Astrocyte (in vitro differentiated cells and primary cell): Measurements from ENCODE around the gene RBM23. TPM values are rescaled to one million over a fixed set of nuclear protein-coding genes. Genes with fewer than 3 reads are reported as not detected.

Experiments
- DNase-seq: peaks from one replicate; pipeline ENCODE4 v3.0.0-alpha.2; 2010; ENCODE audit warnings: low read depth
- FAIRE-seq: peaks from 2 replicates; lab custom pipeline; 2011; peaks lifted over from hg19 to GRCh38; lab: Jason Lieb, UNC
- H2AFZ ChIP-seq: 2 replicates; pipeline ENCODE4 v1.6.0; 2012; ENCODE audit warnings: low read depth, low read length, inconsistent platforms
- H3K27ac ChIP-seq: 2 replicates; pipeline ENCODE4 v1.5.1; 2011; ENCODE audit warnings: low read depth, low read length, inconsistent platforms
- H3K27me3 ChIP-seq: 2 replicates; pipeline ENCODE4 v1.6.0; 2011; ENCODE audit warnings: low read length, inconsistent platforms; ENCODE audit not compliant: insufficient read depth
- H3K36me3 ChIP-seq: 2 replicates; pipeline ENCODE4 v1.5.1; 2011; ENCODE audit warnings: low read length, inconsistent platforms; ENCODE audit not compliant: insufficient read depth
- H3K4me1 ChIP-seq: 2 replicates; pipeline ENCODE4 v1.5.1; 2011; ENCODE audit warnings: low read length, inconsistent platforms; ENCODE audit not compliant: insufficient read depth
- H3K4me2 ChIP-seq: 2 replicates; pipeline ENCODE4 v1.6.0; 2012; ENCODE audit warnings: low read length, inconsistent platforms
- H3K4me3 ChIP-seq: 2 replicates; pipeline ENCODE4 v1.5.1; 2011; ENCODE audit warnings: low read depth, mild to moderate bottlenecking, low read length, inconsistent platforms; ENCODE audit not compliant: insufficient read depth
- H3K79me2 ChIP-seq: 2 replicates; pipeline ENCODE4 v1.6.0; 2012; ENCODE audit warnings: mild to moderate bottlenecking, low read length, inconsistent platforms; ENCODE audit not compliant: insufficient read depth
- H3K9ac ChIP-seq: 2 replicates; pipeline ENCODE4 v1.6.0; 2012; ENCODE audit warnings: mild to moderate bottlenecking, low read length, inconsistent platforms
- H3K9me3 ChIP-seq: 2 replicates; pipeline ENCODE4 v1.5.1; 2012; ENCODE audit warnings: low read depth, mild to moderate bottlenecking, low read length, inconsistent platforms; ENCODE audit not compliant: insufficient read depth
- H4K20me1 ChIP-seq: 2 replicates; pipeline ENCODE4 v1.6.0; 2012; ENCODE audit warnings: low read length, inconsistent platforms; ENCODE audit not compliant: insufficient read depth
- H3K27ac Mint-ChIP-seq: one replicate; pipeline ENCODE4 v1.8.0; 2021; ENCODE audit warnings: mild to moderate bottlenecking, mixed read lengths; ENCODE audit not compliant: unreplicated experiment
- H3K27me3 Mint-ChIP-seq: one replicate; pipeline ENCODE4 v1.8.0; 2021; ENCODE audit warnings: low read depth, mixed read lengths; ENCODE audit not compliant: unreplicated experiment
- H3K36me3 Mint-ChIP-seq: one replicate; pipeline ENCODE4 v1.8.0; 2021; ENCODE audit warnings: low read depth, mixed read lengths; ENCODE audit not compliant: unreplicated experiment
- H3K4me1 Mint-ChIP-seq: one replicate; pipeline ENCODE4 v1.8.0; 2021; ENCODE audit warnings: low read depth, mixed read lengths; ENCODE audit not compliant: unreplicated experiment
- H3K4me3 Mint-ChIP-seq: one replicate; pipeline ENCODE4 v1.8.0; 2021; ENCODE audit warnings: mild to moderate bottlenecking, moderate library complexity, mixed read lengths; ENCODE audit not compliant: unreplicated experiment
- H3K9me3 Mint-ChIP-seq: one replicate; pipeline ENCODE4 v1.8.0; 2021; ENCODE audit warnings: mild to moderate bottlenecking, mixed read lengths; ENCODE audit not compliant: unreplicated experiment
- CTCF ChIP-seq: IDR thresholded peaks from 2 replicates; pipeline ENCODE4 v1.5.1; 2011; ENCODE audit warnings: low read depth, mild to moderate bottlenecking, inconsistent platforms, low read length, moderate library complexity; ENCODE audit not compliant: insufficient read depth
- EZH2 ChIP-seq: IDR thresholded peaks from 2 replicates; pipeline ENCODE4 v1.6.1; 2012; ENCODE audit warnings: mild to moderate bottlenecking, low read length, inconsistent platforms; ENCODE audit not compliant: insufficient read depth
- total RNA-seq: library from RNA; stranded (reverse); gene quantifications from 2 replicates; pipeline ENCODE4 v1.2.1, GENCODE V29; 2021

RBM23 gene
- total RNA-seq, 1 donor from 2014 or later = 49.3 TPM

DNA sequence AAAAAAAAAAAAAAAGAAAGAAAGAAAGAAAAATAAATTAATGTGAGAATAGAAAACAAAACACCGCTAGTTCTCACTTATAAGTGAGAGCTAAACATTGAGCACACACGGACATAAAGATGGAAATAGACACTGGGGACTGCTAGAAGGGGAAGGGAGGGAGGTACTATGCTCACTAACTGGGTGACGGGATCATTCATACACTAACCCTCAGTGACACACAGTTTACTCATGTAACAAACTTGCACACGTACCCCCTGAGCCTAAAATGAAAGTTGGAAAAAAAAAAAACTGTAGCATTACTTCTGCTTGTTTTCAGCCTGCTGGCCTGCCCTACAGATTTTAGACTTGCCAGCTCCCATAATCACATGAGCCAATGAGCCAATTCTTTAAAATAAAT lies 20.7 kb upstream of the RBM23 start:
- TF ChIP-seq CTCF (no peak), EZH2 (no peak)
- H3K4me3 Mint-ChIP-seq = no peak overlapping the region
- FAIRE-seq = no peak

DNA sequence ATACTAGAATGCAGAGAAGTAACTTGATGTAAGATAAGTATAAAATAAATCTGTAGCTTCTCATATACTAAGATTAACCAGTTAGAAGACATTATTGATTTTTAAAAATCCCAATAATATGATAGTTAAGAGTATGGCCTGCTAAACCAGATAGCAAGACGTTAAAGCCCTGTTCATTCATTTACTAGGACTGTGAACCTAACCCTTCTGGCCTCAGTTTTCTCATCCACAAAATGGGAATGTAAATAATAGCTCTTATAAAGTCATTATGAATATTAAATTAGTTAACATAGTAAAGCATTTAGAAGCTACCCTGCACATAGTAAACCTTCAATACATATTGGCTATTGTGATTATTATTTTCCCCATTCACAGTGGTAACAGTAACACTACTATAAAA lies 16.2 kb upstream of the RBM23 start:
- H3K27me3 ChIP-seq = no peaks in the 10 kb centered on the region
- H3K4me1 ChIP-seq = peaks cover 1% of the 10 kb centered on the region
- H3K36me3 ChIP-seq = no peaks in the 10 kb centered on the region
- Mint-ChIP-seq H3K27me3 (no peaks in the 10 kb centered on the region), H3K9me3 (no peaks in the 10 kb centered on the region), H3K27ac (no peak overlapping the region), H3K4me3 (no peak overlapping the region), H3K36me3 (no peaks in the 10 kb centered on the region), H3K4me1 (peaks cover 2% of the 10 kb centered on the region)
- TF ChIP-seq CTCF = no peak
- no peak for TF ChIP-seq EZH2
- FAIRE-seq = no peak
- H3K79me2 ChIP-seq = no peaks in the 10 kb centered on the region
- H3K9me3 ChIP-seq = no peaks in the 10 kb centered on the region
- H3K4me3 ChIP-seq = no peak overlapping the region
- no peak overlapping the region for H3K4me2 ChIP-seq
- no peaks in the 10 kb centered on the region for H4K20me1 ChIP-seq
- H3K27ac ChIP-seq = no peak overlapping the region
- no peak for DNase-seq
- no peak overlapping the region for H3K9ac ChIP-seq
- H2AFZ ChIP-seq = no peak overlapping the region

More for the DNA sequence above, 20.7 kb upstream of the RBM23 start:
- H3K9me3 ChIP-seq = no peaks in the 10 kb centered on the region
- H3K4me1 ChIP-seq = no peaks in the 10 kb centered on the region
- no peaks in the 10 kb centered on the region for H3K36me3 ChIP-seq
- peak overlapping the region; percentile 56 for H2AFZ ChIP-seq
- H3K79me2 ChIP-seq = no peaks in the 10 kb centered on the region
- no peaks in the 10 kb centered on the region for H3K27me3 ChIP-seq
- DNase-seq = peak; percentile 41
- H3K9ac ChIP-seq = no peak overlapping the region
- H3K27me3 Mint-ChIP-seq = no peaks in the 10 kb centered on the region
- peaks cover 2% of the 10 kb centered on the region for H3K4me1 Mint-ChIP-seq
- H3K4me2 ChIP-seq = peak overlapping the region; percentile 50
- H3K36me3 Mint-ChIP-seq = peaks cover 2% of the 10 kb centered on the region
- no peak overlapping the region for H3K27ac ChIP-seq
- H3K4me3 ChIP-seq = no peak overlapping the region
- no peaks in the 10 kb centered on the region for H3K9me3 Mint-ChIP-seq
- H3K27ac Mint-ChIP-seq = no peak overlapping the region
- H4K20me1 ChIP-seq = no peaks in the 10 kb centered on the region

- peaks cover 5% of the 10 kb centered on the region for H3K4me1 Mint-ChIP-seq
- no peak overlapping the region for H3K27ac Mint-ChIP-seq
- Histone ChIP-seq H3K4me1 (peaks cover 16% of the 10 kb centered on the region), H3K4me2 (no peak overlapping the region), H4K20me1 (peaks cover 3% of the 10 kb centered on the region), H3K9ac (no peak overlapping the region), H3K4me3 (no peak overlapping the region), H3K36me3 (no peaks in the 10 kb centered on the region), H3K27me3 (no peaks in the 10 kb centered on the region), H3K27ac (no peak overlapping the region), H2AFZ (no peak overlapping the region), H3K79me2 (peaks cover 19% of the 10 kb centered on the region), H3K9me3 (no peaks in the 10 kb centered on the region)
- DNase-seq (no peak), FAIRE-seq (no peak)
- no peaks in the 10 kb centered on the region for H3K27me3 Mint-ChIP-seq
- TF ChIP-seq CTCF = no peak
- no peak for TF ChIP-seq EZH2
- no peaks in the 10 kb centered on the region for H3K9me3 Mint-ChIP-seq
- no peaks in the 10 kb centered on the region for H3K36me3 Mint-ChIP-seq
- no peak overlapping the region for H3K4me3 Mint-ChIP-seq
These were observed 13.2 kb upstream of the RBM23 start for GRCh38 chr14:22932146-22932545.
